Measurements from ENCODE around the gene RIPOR3. TPM values are rescaled to one million over a fixed set of nuclear protein-coding genes. Genes with fewer than 3 reads are reported as not detected.

RIPOR3 gene
- total RNA-seq, 1 donor from 2014 or later, result 0.12 TPM

DNA sequence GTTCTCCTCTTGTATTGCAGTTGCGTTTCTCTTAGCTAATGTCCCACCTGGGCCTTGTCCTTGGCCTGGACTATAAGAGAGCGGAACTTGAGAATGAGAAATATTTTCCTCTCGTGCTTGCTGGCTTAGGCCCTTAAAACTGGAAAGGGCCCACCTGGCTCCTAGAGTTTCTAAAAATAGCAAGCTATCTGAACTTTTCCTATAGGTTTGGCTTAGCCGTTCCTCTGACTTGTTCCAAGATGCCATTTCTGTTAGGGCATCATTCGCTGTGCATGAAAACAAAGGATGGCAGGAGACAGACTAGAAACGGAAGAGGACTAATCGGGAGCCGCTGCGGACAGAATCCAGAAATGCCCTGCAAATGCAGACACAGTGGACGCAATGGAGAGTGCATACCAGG is 4.5 kb downstream of the RIPOR3 start:
- Mint-ChIP-seq H3K36me3 (ENCODE audit: low read depth) (peaks cover 2% of the 10 kb centered on the region), H3K4me1 (ENCODE audit: low read depth) (peaks cover 14% of the 10 kb centered on the region), H3K9me3 (ENCODE audit: low read depth) (no peaks in the 10 kb centered on the region), H3K27me3 (ENCODE audit: low read depth) (peaks cover 28% of the 10 kb centered on the region), H3K27ac (ENCODE audit: unreplicated experiment) (no peak overlapping the region), H3K4me3 (ENCODE audit: unreplicated experiment) (no peak overlapping the region)
- no peak for TF ChIP-seq CTCF (IDR thresholded peaks at IDR 0.05)
- no peak for DNase-seq (ENCODE audit: low spot score)

DNA sequence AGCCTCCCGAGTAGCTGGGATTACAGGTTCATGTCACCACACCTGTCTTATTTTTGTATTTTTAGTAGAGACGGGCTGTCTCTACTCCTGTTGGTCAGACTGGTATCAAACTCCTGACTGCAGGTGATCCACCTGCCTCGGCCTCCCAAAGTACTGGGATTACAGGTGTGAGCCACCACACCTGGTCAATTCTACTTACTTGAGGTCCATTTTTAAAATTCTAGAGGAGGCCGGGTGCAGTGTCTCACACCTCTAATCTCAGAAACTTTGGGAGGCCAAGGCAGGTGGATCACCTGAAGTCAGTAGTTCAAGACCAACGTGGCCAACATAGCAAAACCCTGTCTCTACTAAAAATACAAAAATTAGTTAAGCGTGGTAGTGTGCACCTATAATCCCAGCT is 7.8 kb downstream of the RIPOR3 start:
- Mint-ChIP-seq H3K9me3 (ENCODE audit: low read depth) (no peaks in the 10 kb centered on the region), H3K27me3 (ENCODE audit: low read depth) (peaks cover 3% of the 10 kb centered on the region), H3K36me3 (ENCODE audit: low read depth) (no peaks in the 10 kb centered on the region), H3K27ac (ENCODE audit: unreplicated experiment) (no peak overlapping the region), H3K4me3 (ENCODE audit: unreplicated experiment) (no peak overlapping the region), H3K4me1 (ENCODE audit: low read depth) (peaks cover 10% of the 10 kb centered on the region)
- DNase-seq (ENCODE audit: low spot score), result no peak
- TF ChIP-seq CTCF (IDR thresholded peaks at IDR 0.05), result no peak

DNA sequence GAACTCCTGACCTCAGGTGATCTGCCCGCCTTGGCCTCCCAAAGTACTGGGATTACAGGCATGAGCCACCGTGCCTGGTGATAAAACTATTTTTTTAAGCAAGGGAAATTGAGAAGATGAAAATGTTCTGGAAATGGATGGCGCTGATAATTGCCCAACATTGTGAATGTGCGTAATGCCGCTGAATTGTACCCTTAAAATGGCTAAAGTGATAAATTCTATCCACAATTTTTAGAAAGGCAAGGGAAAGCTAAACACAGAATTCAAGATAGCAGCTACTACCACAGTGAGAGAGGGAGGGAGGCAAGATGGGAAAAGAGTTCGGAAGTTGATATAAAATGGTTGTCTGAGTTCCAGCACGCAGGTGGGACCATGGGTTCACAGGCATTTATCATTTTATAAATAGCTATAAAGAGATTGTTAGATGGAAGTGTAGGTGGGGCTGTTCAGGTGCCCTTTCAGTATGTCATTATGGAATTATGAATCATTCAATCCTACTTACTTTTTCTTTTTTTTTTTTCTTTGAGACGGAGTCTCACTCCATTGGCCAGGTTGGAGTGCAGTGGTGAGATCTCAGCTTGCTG is 8.3 kb downstream of the RIPOR3 start:
- no peak for TF ChIP-seq CTCF (IDR thresholded peaks at IDR 0.05)
- Mint-ChIP-seq H3K4me3 (ENCODE audit: unreplicated experiment) (no peak overlapping the region), H3K27ac (ENCODE audit: unreplicated experiment) (no peak overlapping the region), H3K36me3 (ENCODE audit: low read depth) (no peaks in the 10 kb centered on the region), H3K27me3 (ENCODE audit: low read depth) (peaks cover 2% of the 10 kb centered on the region), H3K4me1 (ENCODE audit: low read depth) (peaks cover 13% of the 10 kb centered on the region), H3K9me3 (ENCODE audit: low read depth) (no peaks in the 10 kb centered on the region)
- no peak for DNase-seq (ENCODE audit: low spot score)

- H3K27ac Mint-ChIP-seq (ENCODE audit: unreplicated experiment), result no peak overlapping the region
- no peak overlapping the region for H3K4me3 Mint-ChIP-seq (ENCODE audit: unreplicated experiment)
- no peak for DNase-seq (ENCODE audit: low spot score)
- H3K4me1 Mint-ChIP-seq (ENCODE audit: low read depth), result peaks cover 13% of the 10 kb centered on the region
- H3K27me3 Mint-ChIP-seq (ENCODE audit: low read depth), result peaks cover 2% of the 10 kb centered on the region
- no peak for TF ChIP-seq CTCF (IDR thresholded peaks at IDR 0.05)
- H3K9me3 Mint-ChIP-seq (ENCODE audit: low read depth), result no peaks in the 10 kb centered on the region
- H3K36me3 Mint-ChIP-seq (ENCODE audit: low read depth), result no peaks in the 10 kb centered on the region
These were observed 9.3 kb downstream of the RIPOR3 start for GRCh38 chr20:50682065-50682464.

DNA sequence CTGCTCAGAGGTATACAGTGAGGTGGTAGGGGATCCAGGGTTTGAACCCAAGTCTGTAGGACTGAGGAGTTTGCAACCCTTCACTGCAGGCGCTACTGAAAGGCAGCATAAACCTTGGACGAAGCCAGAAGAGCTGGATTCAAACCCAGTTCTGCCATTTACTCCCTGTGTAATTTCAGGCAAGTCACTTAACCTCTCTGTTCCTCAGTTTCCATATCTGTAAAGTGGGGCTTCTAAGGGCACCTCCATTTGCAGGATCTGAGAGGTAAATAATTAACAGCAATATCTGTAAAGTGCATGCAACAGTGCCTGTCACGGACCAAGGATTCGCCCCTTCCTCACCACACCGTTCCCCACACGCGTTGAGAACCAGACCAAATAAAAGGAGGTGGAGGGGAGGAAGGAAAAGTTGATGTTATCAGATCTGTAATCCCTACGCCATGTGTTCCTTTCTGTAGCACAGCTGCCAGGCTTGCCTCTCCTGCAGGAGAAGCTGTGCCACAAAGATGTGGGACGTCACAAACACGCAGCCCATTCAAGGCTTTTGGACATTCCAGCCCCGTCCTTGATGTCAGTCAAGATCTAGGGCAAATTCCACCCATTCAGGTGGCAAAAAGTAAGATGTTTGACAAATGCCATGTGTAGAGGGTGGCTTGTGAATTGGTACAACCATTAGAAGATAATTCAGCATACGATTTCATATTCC is 9.8 kb downstream of the RIPOR3 start:
- H3K36me3 Mint-ChIP-seq (ENCODE audit: low read depth), result no peaks in the 10 kb centered on the region
- H3K9me3 Mint-ChIP-seq (ENCODE audit: low read depth), result no peaks in the 10 kb centered on the region
- no peak overlapping the region for H3K27ac Mint-ChIP-seq (ENCODE audit: unreplicated experiment)
- H3K27me3 Mint-ChIP-seq (ENCODE audit: low read depth), result peaks cover 2% of the 10 kb centered on the region
- DNase-seq (ENCODE audit: low spot score), result no peak
- H3K4me3 Mint-ChIP-seq (ENCODE audit: unreplicated experiment), result no peak overlapping the region
- peaks cover 13% of the 10 kb centered on the region for H3K4me1 Mint-ChIP-seq (ENCODE audit: low read depth)
- TF ChIP-seq CTCF (IDR thresholded peaks at IDR 0.05), result no peak
